Measurements from ENCODE around the gene CIBAR2.

Gene CIBAR2

DNA sequence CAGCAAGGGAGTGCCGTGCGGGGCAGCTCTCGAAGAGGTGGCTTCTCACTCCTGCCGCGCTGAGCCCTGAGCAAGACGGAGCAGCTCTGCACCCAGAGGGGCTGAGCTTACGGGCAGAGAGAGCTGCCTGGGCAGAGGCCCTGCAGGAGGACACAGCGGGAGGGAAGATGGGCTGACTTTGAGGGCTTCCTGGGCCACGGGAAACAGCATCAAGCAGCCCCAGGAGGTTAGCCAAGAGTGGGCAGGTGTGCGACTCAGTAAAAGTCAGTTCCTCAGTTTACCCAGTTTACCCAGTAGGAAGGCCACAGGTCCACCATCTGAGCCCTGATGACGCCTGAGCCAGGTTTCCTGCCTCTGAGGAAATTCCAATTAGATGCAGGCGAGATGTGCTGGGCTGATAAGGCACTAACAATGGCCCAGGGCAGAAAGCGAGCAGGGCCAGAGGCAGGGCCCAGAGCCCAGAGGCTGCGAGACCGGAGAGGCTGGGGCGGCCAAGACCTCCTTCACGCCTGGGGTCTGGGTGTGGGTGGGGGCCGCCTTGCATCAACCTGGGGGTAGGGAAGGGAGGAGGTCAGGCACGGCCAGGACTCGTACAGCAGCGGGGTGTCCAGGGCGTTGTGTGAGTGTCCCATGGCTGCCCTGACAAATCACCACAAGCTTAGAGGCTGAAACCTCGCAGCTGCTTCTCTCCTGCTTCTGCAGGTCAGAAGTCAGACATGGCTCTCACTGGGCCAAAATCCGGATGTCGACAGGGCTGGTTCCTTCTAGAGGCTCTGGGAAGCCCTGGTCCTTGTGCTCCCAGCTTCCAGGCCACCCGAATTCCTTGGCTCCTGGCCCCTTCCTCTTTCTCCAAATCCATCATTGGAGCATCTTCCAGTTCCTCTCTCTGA is 32.0 kb upstream of the CIBAR2 start:
- no peak for FAIRE-seq

- no peak for FAIRE-seq
Measured at GRCh38 chr16:85142771-85143211, 30.5 kb upstream of the CIBAR2 start.

DNA sequence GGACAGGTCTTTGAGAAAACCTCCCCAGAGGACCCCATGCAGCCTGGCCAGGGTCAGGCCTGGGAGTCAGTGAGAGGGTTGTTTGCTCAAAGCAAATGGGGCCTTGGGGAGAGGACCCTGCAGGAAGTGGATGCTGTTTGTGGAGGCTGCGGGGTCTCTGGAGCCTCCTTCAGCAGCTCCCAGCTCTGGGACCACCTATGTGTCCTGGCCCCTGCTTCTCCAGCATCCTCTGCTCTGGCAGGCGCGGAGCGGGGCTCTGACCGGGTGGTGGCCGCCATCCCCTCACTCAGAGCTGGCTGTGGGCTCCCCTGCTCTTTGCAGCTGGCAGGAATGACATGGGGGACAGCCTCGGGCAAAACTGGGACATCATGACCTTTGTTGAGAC is 29.8 kb upstream of the CIBAR2 start:
- FAIRE-seq = no peak

- no peak for FAIRE-seq
Measured at GRCh38 chr16:85141491-85142128, 29.3 kb upstream of the CIBAR2 start.

GRCh38 chr16:85140455-85141012 is 28.3 kb upstream of the CIBAR2 start:
- no peak for FAIRE-seq

GRCh38 chr16:85139881-85140339 is 27.6 kb upstream of the CIBAR2 start:
- no peak for FAIRE-seq

DNA sequence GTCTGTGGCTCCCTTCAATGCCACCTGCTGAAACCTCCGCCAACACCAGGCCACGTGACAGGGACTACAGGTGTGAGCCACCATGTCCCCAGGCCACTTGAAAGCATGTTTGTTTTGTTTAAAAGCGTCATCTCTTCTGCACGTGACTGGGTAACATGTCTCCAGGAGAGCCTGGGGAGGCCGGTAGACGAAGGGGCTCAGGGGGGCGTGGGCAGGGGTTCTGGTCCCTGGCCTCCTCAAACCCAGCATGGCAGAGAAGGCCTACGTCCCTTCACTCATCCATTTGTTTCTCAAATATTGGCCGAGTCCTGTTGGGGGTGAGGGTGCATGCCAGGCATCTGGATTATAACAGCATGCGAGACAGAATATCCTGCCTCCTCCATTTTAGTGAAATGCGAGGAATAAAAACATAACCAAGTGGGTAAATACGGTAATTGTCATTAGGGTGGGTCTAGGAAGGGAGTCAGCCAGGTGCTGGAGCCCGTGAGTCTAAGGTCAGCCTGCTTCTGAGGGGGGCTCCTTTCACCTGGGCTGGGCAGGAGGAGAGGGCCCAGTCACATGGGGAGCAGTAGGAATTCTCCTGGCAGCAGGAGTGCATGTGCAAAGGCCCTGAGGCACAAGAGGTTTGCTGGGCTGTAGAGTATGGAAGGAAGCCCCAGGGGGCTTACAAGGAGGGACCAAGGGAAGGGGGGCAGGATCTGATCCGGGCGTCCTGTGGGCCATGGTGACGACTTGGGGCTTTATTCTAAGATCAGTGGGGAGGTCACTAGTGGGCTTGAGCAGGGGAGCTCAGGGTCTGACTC is 26.8 kb upstream of the CIBAR2 start:
- FAIRE-seq = no peak

- FAIRE-seq = no peak
Measured at GRCh38 chr16:85138073-85138824, 26.0 kb upstream of the CIBAR2 start.

- no peak for FAIRE-seq
Measured at GRCh38 chr16:85137323-85138072, 25.2 kb upstream of the CIBAR2 start.

GRCh38 chr16:85136702-85137322 is 24.5 kb upstream of the CIBAR2 start:
- no peak for FAIRE-seq

DNA sequence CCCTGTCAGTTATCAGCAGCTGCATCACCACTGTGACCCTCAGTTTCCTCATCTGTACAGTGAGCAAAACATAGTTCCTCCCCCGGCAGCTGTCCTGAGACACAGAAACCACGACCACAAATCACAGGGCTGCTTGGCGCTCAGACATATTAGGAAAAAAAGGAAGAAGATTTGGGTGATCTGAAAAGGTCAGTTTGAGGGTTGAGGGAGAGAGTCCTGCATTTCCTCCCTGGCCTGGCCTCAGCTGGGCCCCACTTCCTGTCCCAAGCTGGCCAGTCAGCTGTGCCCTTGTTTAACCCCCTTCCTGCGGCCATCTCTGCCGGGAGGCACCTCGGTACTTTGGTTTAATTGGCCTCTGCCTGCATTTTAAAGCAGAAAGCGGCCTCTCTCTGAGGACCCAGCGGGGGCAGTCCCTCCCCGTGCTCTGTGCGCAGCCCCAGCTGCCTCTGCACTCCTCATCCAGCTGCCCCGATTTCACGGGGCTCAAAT is 24.0 kb upstream of the CIBAR2 start:
- FAIRE-seq = no peak

DNA sequence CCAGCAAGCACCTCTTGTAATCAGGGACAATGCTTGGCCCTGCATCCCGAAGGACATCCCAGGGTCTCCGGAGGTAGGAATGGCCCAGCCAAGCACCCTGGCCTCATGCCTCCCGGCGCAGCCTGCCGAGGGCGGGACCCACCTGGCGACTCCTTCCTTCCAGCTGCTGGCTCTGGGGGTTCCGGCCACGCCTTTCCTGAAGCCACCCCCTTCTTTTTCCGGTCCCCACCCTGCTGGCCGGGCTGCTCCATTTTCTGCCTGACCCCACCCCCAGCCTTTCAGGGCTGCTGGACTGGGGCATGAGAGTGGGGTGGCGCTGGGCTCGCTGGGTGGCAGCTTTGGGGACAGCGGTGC is 22.5 kb upstream of the CIBAR2 start:
- no peak for FAIRE-seq

- FAIRE-seq = no peak
Measured at GRCh38 chr16:85134076-85134788, 22.0 kb upstream of the CIBAR2 start.

GRCh38 chr16:85133290-85133599 is 21.0 kb upstream of the CIBAR2 start:
- no peak for FAIRE-seq

- FAIRE-seq = no peak
Measured at GRCh38 chr16:85132456-85133289, 20.4 kb upstream of the CIBAR2 start.

DNA sequence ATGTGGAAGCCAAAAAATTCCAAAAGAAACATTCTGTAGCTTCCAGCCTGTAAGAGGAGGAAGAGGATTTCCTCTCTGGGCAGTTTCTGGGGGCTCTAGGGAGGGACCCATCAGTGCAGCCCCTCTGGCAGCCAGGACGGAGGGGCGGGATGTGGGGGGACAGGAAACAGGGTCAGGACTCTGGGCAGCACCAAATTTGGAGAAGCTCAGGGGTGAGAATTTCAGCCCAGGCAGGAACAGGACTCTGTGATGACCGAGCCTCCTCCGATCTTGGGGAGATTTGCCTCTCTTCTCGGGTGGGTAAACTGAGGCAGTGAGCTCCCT is 18.4 kb upstream of the CIBAR2 start:
- no peak for FAIRE-seq

- FAIRE-seq = no peak
Measured at GRCh38 chr16:85129876-85130704, 17.8 kb upstream of the CIBAR2 start.

- no peak for FAIRE-seq
Measured at GRCh38 chr16:85128079-85128837, 16.0 kb upstream of the CIBAR2 start.

Data from colon (tissue), 2 donors.